GM21447 (cell line): ENCODE data around the gene PLTP.
"Not testable (repeated sequence)": the region's sequence is repeated elsewhere in the genome, so short reads cannot be mapped to it uniquely, and the experiment has no call there.

Experiments used
- ATAC-seq: cut with Tn5 transposase; IDR thresholded peaks from one replicate; pipeline ENCODE4 v1.9.1; 2021; ENCODE audit not compliant: unreplicated experiment

Gene PLTP

DNA sequence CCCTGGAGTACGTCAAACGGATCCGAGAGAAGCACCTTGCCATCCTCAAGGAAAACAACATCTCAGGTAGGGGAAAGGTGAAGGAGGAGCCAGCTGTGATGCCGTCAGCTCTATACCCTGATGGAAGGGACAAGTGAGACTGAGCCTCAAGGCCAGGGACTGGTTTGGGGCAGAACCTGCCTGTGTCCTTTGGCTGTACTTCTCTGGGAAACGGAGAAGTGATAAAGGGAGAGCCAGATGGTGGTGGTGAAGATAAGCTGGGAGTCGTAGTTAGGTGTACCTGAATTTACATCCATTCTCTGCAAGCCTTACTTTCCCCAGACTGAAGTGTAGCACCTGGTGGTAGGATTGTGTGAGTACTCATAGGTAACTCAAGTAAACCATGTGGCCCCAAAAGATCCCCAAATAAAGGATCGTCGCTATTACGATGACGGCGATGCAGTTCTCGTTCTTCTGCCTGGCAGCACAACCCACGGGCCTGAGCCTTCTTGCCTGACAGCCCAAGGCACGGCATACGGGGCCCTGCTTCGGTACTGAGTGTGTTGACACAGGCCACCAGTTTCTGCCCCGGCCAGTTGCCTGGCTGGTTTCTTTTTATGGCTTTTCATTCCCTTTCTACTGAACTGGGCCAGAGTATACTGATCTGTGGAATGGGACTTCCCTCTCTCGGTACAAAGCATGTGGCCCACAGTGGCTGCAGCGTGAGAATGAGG, 33.2 kb upstream of the PLTP start:
- ATAC-seq: no peak

DNA sequence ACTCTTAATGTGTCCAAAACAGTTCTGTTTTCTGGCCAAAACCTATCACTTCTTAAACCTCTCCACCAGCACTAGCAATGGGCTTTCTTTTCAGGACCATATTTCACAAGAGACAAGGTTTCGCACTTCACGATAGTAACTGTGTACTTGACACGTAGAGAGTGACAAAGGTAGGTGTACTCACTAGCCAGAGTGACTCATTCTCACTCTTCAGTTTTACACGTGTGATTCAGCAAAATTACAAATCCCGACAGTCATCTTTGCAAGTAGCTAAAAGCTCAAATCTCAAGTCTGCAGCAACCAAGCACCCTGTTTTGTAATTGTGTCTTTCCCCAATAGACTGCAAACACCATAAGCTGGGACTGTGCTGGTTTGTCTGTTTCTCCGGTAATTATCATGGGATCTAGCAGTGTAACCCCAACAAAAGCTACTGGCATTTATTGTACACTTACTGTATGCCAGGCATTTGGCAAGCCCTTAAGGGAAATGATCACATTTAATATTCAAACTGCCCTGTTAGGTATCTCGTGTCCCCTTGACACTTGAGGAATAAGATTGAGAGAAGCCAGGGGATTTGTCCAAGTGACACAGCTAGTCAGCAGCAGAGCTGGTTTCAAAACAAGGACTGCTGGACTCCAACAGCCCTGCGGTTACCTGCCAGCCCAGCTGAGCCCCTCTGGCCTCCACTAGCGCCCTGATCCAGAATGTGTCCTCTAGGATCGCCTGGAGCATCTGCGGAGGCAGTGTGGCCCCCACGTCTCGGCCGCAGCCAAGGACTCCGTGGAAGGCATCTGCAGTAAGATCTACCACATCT, 32.4 kb upstream of the PLTP start:
- no peak for ATAC-seq

DNA sequence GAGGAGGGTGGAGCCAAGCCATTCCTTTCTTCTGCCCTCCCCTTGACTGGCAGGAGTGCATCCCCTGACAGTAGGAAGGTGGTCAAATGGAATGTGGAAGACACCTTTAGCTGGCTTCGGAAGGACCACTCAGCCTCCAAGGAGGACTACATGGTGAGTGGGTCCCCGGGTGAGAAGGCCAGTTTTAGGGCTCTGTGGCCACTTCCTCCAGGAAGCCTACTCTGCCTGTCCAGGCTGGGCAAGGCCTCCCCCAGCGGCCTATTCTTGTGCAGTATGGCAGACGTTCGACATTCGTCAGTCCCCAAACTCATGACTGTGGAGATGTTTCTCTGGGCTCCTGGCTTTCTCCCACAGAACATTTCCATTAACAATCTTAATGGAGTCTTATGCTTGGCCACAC, 31.7 kb upstream of the PLTP start:
- no peak for ATAC-seq

DNA sequence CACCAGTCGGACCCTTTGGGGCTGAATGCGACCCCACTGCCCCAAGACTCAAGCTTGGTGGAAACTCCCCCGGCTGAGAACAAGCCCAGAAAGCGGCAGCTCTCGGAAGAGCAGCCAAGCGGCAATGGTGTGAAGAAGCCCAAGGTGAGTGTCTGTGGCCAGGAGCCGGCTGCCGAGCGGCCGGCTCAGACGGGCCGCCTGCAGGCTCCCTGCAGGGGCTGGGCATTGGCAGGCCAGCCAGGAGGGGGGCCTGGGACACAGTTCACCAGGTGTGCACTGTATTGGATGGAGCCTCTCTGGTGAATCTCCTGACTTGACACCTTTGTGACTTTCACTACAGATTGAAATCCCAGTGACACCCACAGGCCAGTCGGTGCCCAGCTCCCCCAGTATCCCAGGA, 28.5 kb upstream of the PLTP start:
- ATAC-seq: no peak

DNA sequence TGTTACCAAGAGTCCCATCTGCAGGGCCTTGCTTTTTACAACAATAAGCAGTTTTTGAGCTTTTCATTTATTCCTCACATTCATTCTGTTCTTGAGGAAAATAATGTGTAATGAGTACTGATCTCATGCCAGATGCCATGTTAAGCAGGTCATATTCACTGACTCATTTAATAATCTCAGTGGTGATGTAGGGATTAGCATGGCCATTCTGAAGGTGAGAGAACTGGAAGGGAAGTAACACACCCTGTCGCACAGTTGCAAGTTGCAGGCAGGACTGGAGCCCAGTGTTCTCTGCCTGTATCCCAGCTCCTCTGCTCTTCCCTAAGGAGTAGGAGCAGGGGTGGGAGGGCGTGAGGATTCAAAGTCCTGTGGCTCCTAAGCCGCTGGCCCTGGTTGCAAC, 28.1 kb upstream of the PLTP start:
- no peak for ATAC-seq

DNA sequence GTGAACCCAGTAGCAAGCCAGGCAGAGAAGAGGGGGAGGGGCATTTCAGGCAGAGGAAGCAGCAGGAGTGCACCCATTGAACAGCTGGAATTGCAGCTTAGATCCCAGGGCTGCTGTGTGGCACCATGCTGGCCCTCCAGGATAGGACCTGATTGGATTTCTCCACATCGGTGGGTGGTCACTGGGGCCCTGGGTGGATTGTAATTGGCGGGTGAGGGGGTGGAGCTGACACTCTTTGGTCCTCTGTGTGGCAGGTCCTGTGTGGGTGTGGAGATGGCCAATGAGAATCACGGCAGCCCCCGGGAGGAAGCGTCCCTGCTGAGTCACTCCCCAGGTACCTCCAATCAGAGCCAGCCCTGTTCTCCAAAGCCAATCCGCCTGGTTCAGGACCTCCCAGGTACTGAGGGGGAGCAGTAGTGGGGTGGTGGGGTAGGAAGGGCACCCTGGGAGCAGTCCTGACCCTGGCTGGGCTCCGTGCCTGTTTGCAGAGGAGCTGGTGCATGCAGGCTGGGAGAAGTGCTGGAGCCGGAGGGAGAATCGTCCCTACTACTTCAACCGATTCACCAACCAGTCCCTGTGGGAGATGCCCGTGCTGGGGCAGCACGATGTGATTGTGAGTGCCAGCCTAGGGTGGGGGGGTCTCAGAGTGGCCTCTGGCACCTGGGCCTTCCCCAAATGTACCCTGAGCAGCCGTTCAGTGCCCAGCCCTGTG, 26.9 kb upstream of the PLTP start:
- ATAC-seq: no peak

DNA sequence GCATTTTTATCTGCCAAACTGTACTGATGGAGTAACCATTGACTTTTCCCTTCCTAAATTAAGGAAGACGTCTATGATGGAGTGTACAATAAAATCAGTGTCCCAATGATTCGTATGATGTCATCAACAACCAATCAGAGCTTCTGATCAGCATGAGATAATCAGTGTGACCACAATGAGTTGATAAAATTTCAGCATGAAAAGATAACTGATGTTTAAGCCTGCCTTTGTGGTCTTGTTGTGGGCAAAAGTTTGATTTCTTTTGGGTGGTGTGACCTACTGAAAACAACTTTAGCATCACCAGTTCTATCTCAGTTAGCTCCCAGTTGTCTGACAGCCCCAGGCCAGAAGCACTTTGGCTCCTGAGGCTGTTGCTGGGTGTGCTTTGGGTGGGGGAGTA, 25.8 kb upstream of the PLTP start:
- no peak for ATAC-seq

DNA sequence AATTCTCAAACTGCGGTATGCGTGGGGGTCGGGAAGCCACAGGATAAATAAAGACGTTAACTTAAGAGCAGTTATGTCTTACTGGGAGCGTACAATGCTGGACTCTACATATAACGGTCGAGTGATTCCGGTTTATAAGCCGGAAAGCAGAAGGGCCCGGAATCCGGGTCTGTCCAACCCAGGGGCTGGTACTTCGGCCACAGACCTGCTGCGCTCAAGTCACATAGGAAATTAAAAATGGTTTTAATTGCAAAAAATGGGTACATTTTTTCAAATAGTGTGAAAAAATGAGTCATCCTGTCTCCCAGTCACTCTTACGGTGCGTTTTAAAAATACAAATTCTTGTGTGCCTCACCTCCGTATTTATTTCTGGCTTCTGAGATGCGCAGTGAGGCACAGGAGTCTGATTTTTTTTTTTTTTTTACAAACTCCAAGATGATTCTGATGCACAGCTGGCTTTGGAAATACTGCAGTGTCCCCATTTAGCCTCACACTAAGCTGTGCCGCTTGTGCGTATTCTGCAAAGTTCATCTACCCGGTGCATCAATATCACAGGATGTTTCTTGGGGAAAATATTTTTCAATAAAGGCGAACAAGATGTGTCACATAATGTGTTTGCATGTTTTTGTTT, 23.6 kb upstream of the PLTP start:
- ATAC-seq: peak; percentile 7

DNA sequence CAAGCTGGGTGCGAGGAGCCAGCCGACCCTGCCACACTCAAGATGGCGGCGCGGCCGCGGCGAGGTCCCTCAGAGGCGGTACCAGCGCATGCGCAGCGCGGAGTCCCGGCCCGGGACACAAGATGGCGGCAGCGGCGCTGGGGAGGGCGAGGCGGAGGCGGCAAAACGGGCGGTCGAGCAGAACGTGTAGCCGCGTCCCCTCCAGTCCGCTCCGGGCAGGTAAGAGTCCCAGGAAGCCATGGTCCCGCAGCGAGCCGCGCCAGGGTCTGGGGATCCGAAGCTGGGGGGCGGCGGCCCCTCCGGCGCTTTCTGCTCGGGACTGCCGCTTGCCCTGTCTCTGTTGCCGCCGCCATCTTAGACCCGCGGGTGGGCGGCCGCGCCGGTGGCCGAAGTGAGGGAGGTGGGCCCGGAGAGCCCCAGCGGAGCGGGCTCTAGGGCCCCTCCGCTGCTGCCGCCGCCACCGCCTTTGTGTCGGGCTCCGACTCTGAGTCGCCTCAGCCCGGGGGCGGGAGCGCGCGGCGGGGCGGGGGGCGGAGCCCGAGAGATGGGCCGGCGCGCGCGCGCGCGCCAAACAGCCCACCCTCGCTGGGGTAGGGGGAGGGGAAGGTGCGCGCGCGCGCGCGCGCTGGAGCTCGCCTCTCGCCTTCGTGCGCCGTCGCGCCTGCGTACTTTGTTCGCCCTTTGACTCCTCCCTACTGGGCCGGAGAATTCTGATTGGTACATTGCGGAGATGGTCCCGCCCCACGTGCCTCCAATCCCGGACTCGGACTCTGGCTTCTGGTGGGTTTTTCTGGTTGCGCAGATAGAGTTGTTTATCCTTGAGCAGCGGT, 22.8 kb upstream of the PLTP start, which contains the start of gene PCIF1:
Gene PCIF1, plus strand, starts transcription at position 98 of the 830 bp plus-strand sequence. CDS start 4,317 bp downstream, outside the sequence.
- ATAC-seq: peak; percentile 63

DNA sequence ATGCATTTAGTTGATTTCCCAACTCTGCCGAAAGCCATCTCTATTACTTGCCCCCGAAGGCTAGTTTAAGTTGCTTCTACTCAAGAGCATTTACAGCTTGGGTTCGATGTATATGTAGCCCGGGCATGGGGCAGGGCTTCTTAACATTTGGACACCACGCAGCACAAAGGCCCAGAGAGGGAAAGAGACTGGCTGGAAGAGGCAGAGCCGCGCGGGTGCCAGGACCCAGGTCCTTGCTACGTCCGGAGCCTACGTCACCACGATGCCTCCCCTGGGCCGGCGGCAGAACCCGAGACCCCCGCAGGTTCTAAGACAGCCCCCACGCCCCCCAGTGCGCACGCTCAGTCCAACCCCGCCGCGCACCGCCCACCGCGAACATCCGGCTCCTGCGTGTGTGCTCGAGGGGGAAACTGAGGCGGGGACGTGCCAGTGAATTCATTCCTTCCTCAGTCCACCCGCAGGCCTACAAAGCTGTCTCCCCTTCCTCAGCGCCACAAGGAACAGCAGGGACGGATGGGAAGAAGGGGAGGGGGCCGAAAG, 22.2 kb upstream of the PLTP start:
- ATAC-seq: peak; percentile 24

DNA sequence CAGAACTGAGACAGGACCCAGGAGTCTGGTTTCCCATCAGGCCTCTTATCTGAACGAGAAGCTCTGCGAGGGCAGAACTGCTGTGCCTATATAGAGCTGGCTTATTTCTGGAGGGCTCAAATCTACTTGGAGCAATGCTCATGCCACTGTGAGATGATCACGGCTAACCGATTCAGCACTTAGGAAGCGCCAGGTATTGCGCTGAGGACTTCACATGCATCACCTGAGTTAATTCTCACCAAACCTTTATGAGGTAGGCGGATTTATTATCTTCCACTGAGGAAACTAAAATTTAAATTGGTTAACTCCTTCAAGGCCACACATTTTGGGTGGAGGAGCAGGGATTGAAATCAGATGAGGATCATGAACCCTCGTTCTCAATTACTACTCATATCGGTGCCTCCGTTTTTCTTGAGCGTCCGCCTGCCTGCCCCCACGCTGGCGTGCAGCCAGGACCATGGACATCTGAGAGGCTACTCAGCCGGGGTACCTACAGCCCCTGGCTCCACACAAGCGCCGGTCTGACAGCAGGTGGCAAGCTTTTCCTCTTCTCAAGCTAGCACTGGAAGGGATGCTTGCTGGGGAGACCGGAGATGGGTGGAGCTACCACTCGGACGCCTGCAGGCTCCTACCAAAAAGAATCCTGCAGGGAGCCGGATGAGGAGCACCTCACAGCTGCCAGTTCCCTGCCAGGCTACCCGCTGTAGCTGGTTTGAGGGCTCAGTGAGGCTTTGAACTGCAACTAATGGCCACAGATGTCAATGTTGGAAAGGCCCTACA, 21.5 kb upstream of the PLTP start:
- peak; percentile 49 for ATAC-seq

DNA sequence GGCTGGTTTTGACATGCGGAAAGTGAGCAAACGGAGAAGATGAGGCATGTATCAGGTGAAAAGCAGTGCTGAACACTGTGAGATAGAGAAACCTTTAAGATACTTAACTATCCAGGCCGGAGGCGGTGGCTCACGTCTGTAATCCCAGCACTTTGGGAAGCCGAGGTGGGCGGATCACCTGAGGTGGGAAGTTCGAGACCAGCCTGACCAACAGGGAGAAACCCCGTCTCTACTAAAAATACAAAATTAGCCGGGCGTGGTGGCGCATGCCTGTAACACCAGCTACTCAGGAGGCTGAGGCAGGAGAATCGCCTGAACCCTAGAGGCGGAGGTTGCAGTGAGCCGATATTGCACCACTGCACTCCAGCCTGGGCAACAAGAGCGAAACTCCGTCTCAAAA, 19.7 kb upstream of the PLTP start:
- ATAC-seq: not testable (repeated sequence)

DNA sequence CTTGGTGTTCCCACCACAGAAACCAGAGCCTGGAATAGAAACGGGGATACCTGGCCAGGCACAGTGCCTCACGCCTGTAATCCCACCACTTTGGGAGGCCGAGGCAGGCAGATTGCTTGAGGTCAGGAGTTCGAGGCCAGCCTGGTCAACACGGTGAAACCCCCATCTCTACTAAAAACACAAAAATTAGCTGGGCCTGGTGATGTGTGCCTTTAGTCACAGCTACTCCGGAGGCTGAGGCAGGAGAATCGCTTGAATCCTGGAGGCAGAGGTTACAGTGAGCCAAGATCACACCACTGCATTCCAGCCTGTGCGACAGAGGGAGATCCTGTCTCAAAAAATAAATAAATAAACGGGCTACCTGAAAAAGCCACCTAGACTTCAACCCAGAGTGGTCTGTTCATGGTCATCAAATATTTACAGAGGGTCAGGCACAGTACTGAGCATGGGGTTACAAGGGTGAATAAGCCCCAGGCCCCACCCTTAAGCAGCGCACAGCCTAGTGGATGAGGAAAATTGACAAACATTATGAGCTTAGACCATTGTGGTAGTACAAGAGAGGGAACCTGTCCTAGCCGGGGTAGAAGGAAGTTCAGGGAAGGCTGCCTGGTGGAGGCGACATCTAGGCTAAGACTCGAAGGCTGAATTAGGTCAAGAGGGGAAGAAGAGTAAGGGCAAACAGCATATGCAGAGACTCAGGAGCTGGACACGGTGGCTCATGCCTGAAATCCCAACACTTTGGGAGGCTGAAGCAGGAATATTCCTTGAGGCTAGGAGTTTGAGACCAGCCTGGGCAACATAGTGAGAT, 15.3 kb upstream of the PLTP start:
- ATAC-seq: no peak

DNA sequence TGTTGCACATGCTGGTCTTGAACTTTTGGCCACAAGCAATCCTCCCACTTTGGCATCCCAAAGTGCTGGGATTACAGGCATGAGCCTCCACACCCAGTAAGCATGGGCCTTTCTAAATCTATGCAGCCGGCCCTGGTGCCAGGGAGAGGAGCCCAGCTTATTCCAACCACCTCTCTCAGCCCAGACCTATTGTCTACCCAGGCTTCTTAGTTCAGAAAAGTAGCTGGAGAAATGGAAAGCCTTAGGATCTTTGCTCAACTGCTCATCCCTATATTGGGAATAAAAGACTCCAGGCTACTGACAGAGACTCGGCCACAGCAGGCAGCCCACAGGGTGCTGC, 14.7 kb upstream of the PLTP start:
- no peak for ATAC-seq

DNA sequence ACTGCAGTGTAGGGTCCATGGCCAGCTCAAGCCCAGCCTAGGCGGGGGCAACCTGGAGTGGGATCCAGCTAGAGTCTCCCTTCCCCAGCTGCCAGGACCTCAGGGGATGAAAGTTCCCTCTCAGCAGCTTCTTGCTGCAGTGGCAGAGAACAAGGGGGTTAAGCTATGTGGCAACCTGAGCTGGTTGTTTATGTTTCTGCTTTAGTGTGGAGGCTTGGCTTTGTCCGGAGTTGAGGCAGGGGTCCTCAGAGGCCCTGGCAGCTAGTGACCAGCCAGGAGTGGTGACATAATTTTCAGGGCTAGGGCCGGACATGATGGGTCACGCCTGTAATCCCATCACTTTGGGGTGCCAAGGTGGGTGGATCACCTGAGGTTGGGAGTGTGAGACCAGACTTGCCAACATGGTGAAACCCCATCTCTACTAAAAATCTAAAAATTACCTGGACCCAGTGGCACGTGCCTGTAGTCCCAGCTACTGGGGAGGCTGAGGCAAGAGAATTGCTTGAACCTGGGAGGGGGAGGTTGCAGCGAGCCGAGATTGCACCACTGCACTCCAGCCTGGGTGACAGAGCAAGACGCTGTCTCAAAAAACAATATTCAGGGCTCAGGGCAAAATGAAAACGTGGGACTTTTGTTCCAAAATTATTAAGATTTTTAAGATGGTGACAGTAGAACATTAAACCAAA, 14.0 kb upstream of the PLTP start:
- ATAC-seq: no peak

DNA sequence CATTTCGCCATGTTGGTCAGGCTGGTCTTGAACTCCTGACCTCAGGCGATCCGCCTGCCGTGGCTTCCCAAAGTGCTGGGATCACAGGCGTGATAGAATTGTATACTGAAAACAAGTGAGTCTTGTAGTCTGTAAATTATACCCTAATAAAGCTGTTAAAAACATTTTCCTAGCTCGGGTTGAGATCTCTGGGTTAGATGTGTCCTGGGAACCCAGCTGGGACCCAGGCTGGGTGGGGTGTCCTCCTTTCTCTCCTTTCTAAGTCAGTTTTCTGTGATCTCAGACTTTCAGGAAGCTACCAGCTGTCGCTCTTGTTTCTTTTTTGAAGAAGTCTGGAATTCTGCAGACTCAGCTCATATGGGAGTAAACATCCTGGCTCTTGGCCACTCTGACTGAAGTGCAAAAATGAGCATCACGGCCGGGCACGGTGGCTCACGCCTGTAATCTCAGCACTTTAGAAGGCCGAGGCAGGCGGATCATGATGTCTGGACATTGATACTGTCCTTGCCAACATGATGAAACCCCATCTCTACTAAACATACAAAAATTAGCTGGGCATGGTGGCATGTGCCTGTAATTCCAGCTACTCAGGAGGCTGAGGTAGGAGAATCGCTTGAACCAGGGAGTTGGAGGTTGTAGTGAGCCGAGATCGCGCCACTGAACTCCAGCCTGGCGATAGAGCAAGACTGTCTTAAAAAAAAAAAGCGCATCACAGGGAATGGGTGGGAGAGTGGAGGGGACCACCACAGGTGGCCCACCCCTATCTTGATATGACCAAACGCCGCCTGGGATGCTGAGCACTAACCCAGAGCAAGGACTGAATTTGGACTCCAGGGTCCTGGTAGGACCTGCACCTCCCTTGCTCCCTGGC, 12.7 kb upstream of the PLTP start:
- ATAC-seq: no peak
